Activated naive CD8-positive, alpha-beta T cell (primary cell): ENCODE measurements around the gene PER1.

Experiments used
- H3K27ac Mint-ChIP-seq: one replicate; pipeline ENCODE4 v1.8.0; 2021; ENCODE audit warnings: mixed read lengths
- H3K27me3 Mint-ChIP-seq: one replicate; pipeline ENCODE4 v1.8.0; 2021; ENCODE audit warnings: mixed read lengths
- H3K36me3 Mint-ChIP-seq: one replicate; pipeline ENCODE4 v1.8.0; 2021; ENCODE audit warnings: mixed read lengths
- H3K4me1 Mint-ChIP-seq: one replicate; pipeline ENCODE4 v1.8.0; 2021; ENCODE audit warnings: low read depth, mixed read lengths
- H3K4me3 Mint-ChIP-seq: one replicate; pipeline ENCODE4 v1.8.0; 2021; ENCODE audit warnings: mild to moderate bottlenecking, mixed read lengths
- H3K9me3 Mint-ChIP-seq: one replicate; pipeline ENCODE4 v1.8.0; 2021; ENCODE audit warnings: low read depth, mixed read lengths

PER1 gene

GRCh38 chr17:8161289-8162232, 9.4 kb upstream of the PER1 start:
- H3K36me3 Mint-ChIP-seq, result peaks cover 2% of the 10 kb centered on the region
- H3K4me3 Mint-ChIP-seq, result peak overlapping the region; percentile 90
- H3K9me3 Mint-ChIP-seq, result no peaks in the 10 kb centered on the region
- H3K27me3 Mint-ChIP-seq, result no peaks in the 10 kb centered on the region
- H3K4me1 Mint-ChIP-seq, result peaks cover 59% of the 10 kb centered on the region
- H3K27ac Mint-ChIP-seq, result peak overlapping the region; percentile 94

- Mint-ChIP-seq H3K9me3 (no peaks in the 10 kb centered on the region), H3K27ac (peak overlapping the region; percentile 94), H3K4me3 (peak overlapping the region; percentile 90), H3K4me1 (peaks cover 58% of the 10 kb centered on the region), H3K36me3 (peaks cover 2% of the 10 kb centered on the region), H3K27me3 (no peaks in the 10 kb centered on the region)
Observed at GRCh38 chr17:8160741-8161221, 8.6 kb upstream of the PER1 start.

GRCh38 chr17:8160224-8160577, 8.0 kb upstream of the PER1 start:
- Mint-ChIP-seq H3K4me1 (peaks cover 54% of the 10 kb centered on the region), H3K27ac (peak overlapping the region; percentile 94), H3K9me3 (no peaks in the 10 kb centered on the region), H3K4me3 (peak overlapping the region; percentile 90), H3K27me3 (no peaks in the 10 kb centered on the region), H3K36me3 (peaks cover 2% of the 10 kb centered on the region)

GRCh38 chr17:8159459-8160223, 7.4 kb upstream of the PER1 start:
- no peaks in the 10 kb centered on the region for H3K27me3 Mint-ChIP-seq
- H3K4me1 Mint-ChIP-seq, result peaks cover 49% of the 10 kb centered on the region
- H3K4me3 Mint-ChIP-seq, result peak overlapping the region; percentile 60
- H3K36me3 Mint-ChIP-seq, result peaks cover 2% of the 10 kb centered on the region
- H3K27ac Mint-ChIP-seq, result peak overlapping the region; percentile 80
- H3K9me3 Mint-ChIP-seq, result no peaks in the 10 kb centered on the region

- Mint-ChIP-seq H3K27ac (peak overlapping the region; percentile 80), H3K4me3 (peak overlapping the region; percentile 64), H3K9me3 (no peaks in the 10 kb centered on the region), H3K4me1 (peaks cover 44% of the 10 kb centered on the region), H3K36me3 (peaks cover 2% of the 10 kb centered on the region), H3K27me3 (no peaks in the 10 kb centered on the region)
Observed at GRCh38 chr17:8159032-8159400, 6.8 kb upstream of the PER1 start.

- Mint-ChIP-seq H3K4me1 (peaks cover 38% of the 10 kb centered on the region), H3K27ac (peak overlapping the region; percentile 73), H3K9me3 (no peaks in the 10 kb centered on the region), H3K4me3 (peak overlapping the region; percentile 64), H3K27me3 (no peaks in the 10 kb centered on the region), H3K36me3 (peaks cover 2% of the 10 kb centered on the region)
Observed at GRCh38 chr17:8158267-8159031, 6.2 kb upstream of the PER1 start.

- Mint-ChIP-seq H3K4me1 (peaks cover 36% of the 10 kb centered on the region), H3K27ac (no peak overlapping the region), H3K4me3 (no peak overlapping the region), H3K27me3 (no peaks in the 10 kb centered on the region), H3K9me3 (no peaks in the 10 kb centered on the region), H3K36me3 (no peaks in the 10 kb centered on the region)
Observed at GRCh38 chr17:8156246-8156992, 4.2 kb upstream of the PER1 start.

- Mint-ChIP-seq H3K4me3 (no peak overlapping the region), H3K4me1 (peaks cover 32% of the 10 kb centered on the region), H3K27me3 (no peaks in the 10 kb centered on the region), H3K9me3 (no peaks in the 10 kb centered on the region), H3K27ac (no peak overlapping the region), H3K36me3 (no peaks in the 10 kb centered on the region)
Observed at GRCh38 chr17:8155996-8156245, 3.7 kb upstream of the PER1 start.

GRCh38 chr17:8155231-8155995, 3.2 kb upstream of the PER1 start:
- Mint-ChIP-seq H3K27me3 (no peaks in the 10 kb centered on the region), H3K27ac (no peak overlapping the region), H3K4me1 (peaks cover 30% of the 10 kb centered on the region), H3K4me3 (no peak overlapping the region), H3K36me3 (no peaks in the 10 kb centered on the region), H3K9me3 (no peaks in the 10 kb centered on the region)

- Mint-ChIP-seq H3K9me3 (no peaks in the 10 kb centered on the region), H3K4me3 (no peak overlapping the region), H3K27me3 (no peaks in the 10 kb centered on the region), H3K36me3 (no peaks in the 10 kb centered on the region), H3K27ac (no peak overlapping the region), H3K4me1 (peaks cover 25% of the 10 kb centered on the region)
Observed at GRCh38 chr17:8154608-8155155, 2.5 kb upstream of the PER1 start.

GRCh38 chr17:8153957-8154607, 1.9 kb upstream of the PER1 start:
- Mint-ChIP-seq H3K4me3 (peak overlapping the region; percentile 94), H3K27ac (no peak overlapping the region), H3K4me1 (peaks cover 22% of the 10 kb centered on the region), H3K27me3 (no peaks in the 10 kb centered on the region), H3K9me3 (no peaks in the 10 kb centered on the region), H3K36me3 (no peaks in the 10 kb centered on the region)

- no peak overlapping the region for H3K27ac Mint-ChIP-seq
- no peaks in the 10 kb centered on the region for H3K36me3 Mint-ChIP-seq
- H3K4me3 Mint-ChIP-seq, result peak overlapping the region; percentile 94
- H3K27me3 Mint-ChIP-seq, result no peaks in the 10 kb centered on the region
- H3K4me1 Mint-ChIP-seq, result peaks cover 17% of the 10 kb centered on the region
- H3K9me3 Mint-ChIP-seq, result no peaks in the 10 kb centered on the region
Observed at GRCh38 chr17:8153525-8153956, 1.3 kb upstream of the PER1 start.

- Mint-ChIP-seq H3K4me3 (peak overlapping the region; percentile 94), H3K36me3 (no peaks in the 10 kb centered on the region), H3K4me1 (peaks cover 15% of the 10 kb centered on the region)
Observed at GRCh38 chr17:8153031-8153451, 837 bp upstream of the PER1 start.

More at GRCh38 chr17:8153031-8153451, 837 bp upstream of the PER1 start:
- H3K27ac Mint-ChIP-seq, result no peak overlapping the region
- H3K9me3 Mint-ChIP-seq, result no peaks in the 10 kb centered on the region
- no peaks in the 10 kb centered on the region for H3K27me3 Mint-ChIP-seq
